Breast epithelium (tissue), 3 donors: ENCODE results near the gene TCP10L.

Experiments
- CTCF ChIP-seq, 3 donors: fragments of 450-650 bp; IDR thresholded peaks; one replicate each; pipeline ENCODE4 v1.5.1; 2016 to 2017; ENCODE audit warnings: antibody characterized with exemption in 3 of 3, mild to moderate bottlenecking in 3 of 3, moderate library complexity in 3 of 3
- POLR2AphosphoS5 ChIP-seq, 3 donors: sonication (generic); formaldehyde crosslinking; IDR thresholded peaks; one replicate each; pipeline ENCODE4 v1.6.1; 2017; ENCODE audit warnings: antibody characterized with exemption in 3 of 3

GRCh38 chr21:32592929-32593502 lies 7.7 kb upstream of the TCP10L start:
- TF ChIP-seq CTCF (IDR thresholded peaks at IDR 0.05) (no peak), POLR2AphosphoS5 (IDR thresholded peaks at IDR 0.05) (no peak)
